GM12891 (cell line): ENCODE measurements around the gene DRD4.

ENCODE experiments used
- PAX5 ChIP-seq: IDR thresholded peaks from 2 replicates; pipeline ENCODE4 v1.6.1; 2011; ENCODE audit warnings: low read length, moderate library complexity, mild to moderate bottlenecking; ENCODE audit not compliant: insufficient read depth, severe bottlenecking
- POLR2A ChIP-seq: IDR thresholded peaks from 2 replicates; pipeline ENCODE4 v1.6.1; 2011; ENCODE audit warnings: low read depth, low read length, control low read depth
- POLR2AphosphoS5 ChIP-seq: IDR thresholded peaks from 2 replicates; pipeline ENCODE4 v1.6.1; 2011; ENCODE audit warnings: low read depth, low read length, control low read depth
- SPI1 ChIP-seq: IDR thresholded peaks from 2 replicates; pipeline ENCODE4 v1.6.1; 2011; ENCODE audit warnings: low read depth, low read length, control low read depth

DNA sequence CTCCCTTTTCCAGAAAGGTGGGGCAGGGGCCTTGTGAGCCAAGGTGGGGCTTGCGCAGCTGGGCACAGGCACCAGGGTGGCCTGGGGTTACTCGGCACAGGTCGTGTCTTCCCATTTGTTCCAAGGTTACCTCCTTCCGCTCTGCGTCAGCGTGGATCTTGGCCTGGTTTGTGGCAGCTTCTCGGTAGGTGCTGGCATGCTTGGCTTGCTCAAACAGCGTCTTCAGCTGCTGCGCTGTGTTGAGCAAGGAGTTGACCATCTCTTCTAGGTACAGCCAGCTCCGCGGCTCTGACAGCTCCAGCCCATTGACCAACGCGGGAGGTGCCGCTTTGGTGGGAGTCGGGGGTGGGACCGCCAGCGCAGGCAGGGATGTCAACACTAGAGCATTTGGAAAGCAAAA lies 37.3 kb downstream of the DRD4 start:
- TF ChIP-seq POLR2A (no peak), PAX5 (no peak), POLR2AphosphoS5 (no peak), SPI1 (no peak)
